HG03280 (cell line): ENCODE data around the gene ORC6.

Experiments
- ATAC-seq: cut with Tn5 transposase; IDR thresholded peaks from one replicate; pipeline ENCODE4 v1.9.1; 2021; ENCODE audit warnings: mild to moderate bottlenecking, moderate library complexity; ENCODE audit not compliant: unreplicated experiment

Gene ORC6

DNA sequence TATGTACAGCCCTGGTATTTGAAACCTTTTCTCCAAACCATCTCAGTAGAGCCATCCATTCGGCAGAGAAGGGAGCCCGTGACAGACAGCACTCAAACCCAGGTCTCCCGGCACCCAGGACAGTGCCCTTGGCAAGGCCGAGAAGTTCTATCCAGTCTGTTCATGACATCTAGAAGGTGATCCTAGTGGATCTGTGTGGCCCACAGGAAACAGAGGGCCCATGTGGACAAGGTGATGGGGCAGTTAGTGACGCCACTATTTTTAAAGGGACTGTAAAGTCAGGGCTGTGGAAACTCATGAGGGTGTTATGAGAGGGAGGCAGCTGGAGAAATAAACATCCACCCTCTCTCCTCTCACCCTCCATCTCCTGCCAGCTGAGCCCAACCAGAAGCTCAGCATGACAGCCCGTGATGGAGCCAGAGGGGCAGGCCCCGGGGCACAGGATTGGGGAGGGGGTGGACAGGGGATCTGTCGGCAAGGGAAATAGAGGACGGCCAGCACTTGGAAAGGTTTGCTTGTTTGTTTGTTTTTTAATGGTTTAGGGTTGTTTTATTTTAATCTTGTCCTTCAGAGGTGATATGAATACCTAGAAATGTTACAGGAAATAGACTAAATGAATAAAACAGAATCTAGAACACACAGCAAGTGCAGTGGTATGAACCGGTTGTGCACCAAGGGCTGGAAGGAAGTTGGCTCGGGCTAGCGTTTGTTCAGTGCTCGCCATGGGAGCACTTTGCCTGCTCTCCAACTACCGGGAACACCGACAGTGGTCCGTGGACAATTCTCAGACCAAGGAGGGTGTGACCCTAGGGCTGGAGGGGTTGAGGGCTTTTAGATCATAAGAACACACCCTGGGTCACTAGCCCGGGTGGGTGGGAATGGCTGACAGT is 41.6 kb downstream of the ORC6 start:
- ATAC-seq: no peak

DNA sequence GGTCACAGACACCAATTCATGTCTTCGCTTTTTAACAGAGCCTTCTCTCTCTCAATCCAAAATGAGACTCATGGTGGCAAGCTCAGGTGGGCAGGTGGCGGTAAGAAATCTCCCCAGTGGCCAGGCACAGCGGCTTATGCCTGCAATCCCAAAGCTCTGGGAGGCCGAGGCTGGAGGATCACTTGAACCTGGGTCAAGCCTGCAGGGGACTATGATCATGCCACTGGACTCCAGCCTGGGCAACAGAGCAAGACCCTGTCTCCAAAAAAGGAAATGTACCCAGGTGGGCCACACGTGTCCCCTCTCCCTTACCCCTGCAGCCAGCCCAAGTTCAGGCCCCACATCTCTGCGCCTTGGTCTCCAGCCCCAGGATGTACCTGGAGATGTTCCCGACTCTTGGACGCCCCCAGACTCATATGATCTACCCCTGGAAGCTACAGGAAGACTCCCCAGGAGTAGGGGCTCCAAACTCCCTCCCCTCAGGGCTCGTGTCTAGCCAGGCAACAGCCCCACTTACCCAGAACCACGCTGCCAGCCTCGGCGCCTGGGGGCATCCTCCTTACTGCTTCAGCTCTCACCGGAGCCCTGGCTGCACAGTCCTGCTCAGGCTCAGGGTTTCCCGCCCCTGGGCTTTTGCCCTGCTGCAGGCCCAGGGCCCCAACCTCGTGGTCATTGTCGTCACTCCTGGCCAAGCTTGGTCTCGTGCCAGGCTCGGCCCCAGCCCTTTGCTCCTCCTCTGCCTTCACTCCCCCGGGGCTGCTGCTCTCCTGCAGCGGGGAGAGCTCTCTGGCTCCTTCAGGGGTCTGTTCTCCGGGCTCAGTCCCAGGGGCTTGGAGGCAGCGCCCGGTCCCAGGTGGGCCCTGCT is 42.5 kb downstream of the ORC6 start:
- no peak for ATAC-seq

DNA sequence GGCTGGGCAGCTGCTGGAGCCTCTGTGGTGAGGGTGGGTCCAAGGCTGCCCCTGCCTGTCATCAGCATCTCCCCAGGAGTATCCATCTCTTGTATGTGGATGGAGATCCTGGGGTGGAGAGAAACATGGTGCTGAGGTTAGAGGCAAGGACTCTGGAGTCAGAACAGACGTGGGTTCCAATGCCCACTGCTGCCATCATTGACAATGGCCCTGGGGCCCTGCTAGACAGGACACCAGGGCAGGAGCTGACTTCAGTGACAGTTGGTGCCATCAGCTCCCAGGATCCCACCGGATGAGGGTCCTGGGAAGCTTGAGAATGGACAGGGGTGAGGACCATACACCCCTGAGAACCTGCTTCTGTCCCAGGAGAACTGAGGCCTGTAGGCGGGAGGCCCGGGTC is 43.1 kb downstream of the ORC6 start:
- no peak for ATAC-seq

DNA sequence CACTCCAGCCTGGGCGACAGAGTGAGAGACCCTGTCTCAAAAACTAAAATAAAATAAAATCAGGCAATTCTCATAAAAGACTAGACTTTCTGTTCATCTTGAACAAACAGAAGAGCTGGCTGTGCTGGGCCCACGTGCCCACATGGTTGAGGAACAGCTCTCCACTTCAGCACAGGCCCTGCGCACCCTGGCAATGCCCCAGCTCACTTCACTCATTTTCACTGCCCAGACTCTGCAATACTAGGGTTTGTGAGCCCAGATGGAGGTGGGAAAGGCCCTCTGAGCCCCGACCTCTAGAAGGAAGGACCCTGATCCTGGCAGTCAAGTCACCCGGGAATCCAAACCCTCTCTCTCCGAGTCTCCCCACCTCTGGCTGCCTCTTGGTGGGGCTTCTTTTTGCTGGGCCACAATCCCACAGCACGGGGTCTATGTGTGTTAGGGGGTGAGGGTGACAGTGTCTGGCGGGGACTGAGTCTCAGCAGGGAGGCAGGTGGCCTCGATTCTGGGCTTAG is 43.9 kb downstream of the ORC6 start:
- no peak for ATAC-seq

DNA sequence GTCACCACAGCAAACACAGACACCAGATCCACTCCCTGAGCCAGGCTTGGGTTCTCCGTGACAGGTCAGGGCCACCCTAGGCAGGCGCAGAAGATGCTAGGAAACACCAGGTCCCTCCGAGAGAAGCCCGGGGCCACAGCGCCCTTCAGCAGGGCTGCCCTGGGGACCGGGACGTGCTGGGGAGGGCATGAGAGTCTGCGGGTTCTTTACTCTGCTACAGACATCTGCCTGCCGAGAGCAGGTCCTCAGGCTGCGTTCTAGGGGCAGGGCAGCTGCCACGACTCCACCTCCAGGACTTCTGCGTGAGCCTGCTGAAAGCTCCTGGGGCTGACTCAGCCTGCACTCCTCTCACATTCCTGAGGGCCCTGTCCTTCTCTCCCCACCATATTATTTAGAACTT is 47.2 kb downstream of the ORC6 start:
- ATAC-seq: no peak

DNA sequence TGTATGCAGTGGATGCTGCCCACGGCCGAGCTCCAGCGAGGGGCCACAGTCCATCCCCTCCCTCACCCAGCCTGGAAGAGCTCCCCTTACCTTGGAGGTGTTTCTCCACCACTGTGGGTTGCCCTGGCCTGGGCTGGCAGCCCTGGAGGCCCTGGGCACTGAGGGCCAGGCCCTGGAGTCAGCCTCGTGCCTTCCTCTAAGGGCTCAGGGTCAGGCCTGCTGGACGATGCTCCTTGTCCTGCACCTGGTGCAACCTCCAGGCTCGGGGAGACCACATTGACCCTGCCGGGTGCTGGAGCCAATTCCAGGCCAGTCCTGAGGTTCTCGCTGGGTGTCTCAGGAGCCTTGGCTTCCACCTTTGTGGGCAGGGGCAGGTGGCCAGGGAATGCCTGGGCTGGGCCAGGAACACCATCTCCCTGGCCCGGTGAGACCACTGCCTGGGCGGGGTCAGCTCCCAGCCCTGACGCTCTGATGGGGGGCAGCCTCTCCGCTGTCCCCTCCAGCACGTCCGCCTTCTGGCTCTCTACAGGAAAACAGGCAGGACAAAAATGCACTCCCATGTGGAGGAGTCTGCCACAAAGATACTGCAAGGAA is 48.3 kb downstream of the ORC6 start:
- ATAC-seq: no peak

DNA sequence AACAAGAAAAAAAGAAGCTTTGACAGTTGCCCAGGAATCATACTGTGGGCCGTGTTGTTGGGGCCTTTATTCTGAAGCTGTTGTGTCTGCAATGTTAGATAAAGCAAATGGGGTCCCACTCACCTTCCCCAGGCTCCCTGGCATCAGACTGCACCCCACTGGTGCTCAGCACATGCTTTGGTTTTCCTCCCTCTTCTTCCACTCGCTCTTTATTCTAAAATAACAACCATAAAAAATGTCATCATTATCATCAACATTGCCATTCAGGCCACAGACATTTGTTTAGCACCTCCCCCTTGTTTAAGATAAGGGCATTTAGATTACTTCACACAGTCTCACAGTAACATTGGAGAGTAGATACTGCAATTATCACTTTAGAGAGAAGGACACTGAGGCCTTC is 50.5 kb downstream of the ORC6 start:
- ATAC-seq: no peak

DNA sequence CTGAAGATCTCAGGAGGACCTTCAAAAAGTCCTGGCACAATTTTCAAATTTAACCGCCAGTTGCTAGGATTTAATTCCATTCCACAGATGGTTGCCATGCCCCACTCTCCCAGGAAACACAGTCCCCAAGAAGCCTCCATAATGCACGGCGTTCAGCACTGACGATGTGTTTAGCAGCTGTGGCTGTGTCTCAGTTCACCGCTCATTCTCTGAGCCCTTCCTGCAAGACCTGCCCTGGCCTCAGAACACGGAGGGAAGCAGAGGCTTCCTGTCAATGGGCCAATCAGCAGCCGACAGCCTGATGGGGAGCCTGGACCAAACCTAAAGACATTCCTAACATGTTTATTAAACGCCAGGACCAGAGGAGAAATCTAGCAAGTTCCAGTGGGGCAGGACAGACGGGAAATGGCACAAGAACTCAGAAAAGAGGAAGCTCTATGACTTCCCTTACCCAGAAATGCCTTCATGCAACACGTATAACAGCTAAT is 53.8 kb downstream of the ORC6 start:
- no peak for ATAC-seq

DNA sequence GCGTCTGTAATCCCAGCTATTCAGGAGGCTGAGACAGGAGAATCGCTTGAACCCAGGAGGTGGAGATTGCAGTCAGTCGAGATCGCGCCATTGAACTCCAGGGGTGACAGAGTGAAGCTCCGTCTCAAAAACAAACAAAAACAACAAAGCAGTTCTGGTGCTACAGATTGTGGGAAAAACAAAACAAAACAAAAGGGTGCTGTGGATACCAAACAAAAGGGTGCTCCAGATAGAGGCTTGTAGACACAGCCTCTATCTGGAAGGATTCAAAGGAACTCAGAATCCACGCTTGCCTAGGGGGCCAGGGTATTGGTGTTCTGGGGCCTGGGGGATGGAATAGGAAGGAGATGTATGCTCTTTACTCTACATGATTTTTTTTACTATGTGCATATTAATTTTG is 56.2 kb downstream of the ORC6 start:
- ATAC-seq: no peak

DNA sequence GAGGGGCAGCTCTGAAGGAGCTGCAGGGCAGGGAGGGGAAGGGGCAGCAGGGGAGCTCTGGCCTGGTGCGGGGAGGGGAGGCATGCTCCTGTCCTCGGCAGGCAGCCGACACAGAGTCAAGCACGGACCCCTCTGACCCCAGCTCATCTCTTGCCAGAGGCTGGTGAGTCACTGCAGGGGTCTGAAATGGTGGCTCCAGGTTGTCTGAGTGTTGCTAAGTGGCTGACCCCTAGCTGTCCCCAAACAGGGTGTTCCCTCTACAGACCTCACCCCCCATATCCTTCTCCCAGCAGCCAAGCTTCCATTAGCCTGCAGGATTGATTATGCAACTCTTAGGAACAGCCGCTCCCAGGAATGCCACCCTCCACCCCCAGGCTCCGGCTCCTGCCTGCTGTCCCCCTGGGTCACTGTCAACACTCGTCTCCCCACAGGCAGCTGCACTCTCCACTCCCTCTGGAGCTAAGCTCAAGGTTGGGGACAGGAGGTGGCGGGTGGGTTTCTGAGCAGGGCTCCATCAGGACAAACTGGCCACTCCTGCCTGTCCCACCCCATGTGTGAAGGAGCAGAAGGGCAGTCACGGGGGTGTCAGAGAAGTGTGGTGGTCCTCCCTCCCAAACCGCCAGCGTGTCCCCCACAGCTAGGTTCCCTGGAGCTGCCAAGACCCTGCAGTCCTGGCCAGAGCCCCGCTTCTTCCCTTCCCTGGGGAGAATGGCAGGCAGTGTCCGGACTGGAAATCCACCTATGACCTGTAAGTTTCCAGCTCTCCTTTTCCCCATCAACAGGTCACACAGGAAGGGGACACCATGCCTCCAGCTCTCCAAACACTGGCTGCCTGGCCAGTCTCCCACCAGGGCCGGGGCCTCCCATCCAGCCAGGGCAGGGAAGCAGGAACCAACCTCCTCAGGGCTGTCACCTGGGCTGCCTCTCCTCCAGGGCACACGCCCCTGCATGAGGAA is 57.6 kb downstream of the ORC6 start:
- no peak for ATAC-seq
